ENCODE data around the gene PKD1. TPM values are rescaled to one million over a fixed set of nuclear protein-coding genes. Genes with fewer than 3 reads are reported as not detected.
"Not testable (repeated sequence)": the region's sequence is repeated elsewhere in the genome, so short reads cannot be mapped to it uniquely, and the experiment has no call there.

The PKD1 gene
- total RNA-seq, 1 experiment from 2014 or later = 45.6 TPM

- peak; percentile 80 for DNase-seq
- Histone ChIP-seq H3K36me3 (replicated peaks; ENCODE audit: control insufficient read depth, insufficient read depth, low read length) (peaks cover 22% of the 10 kb centered on the region), H3K27me3 (ENCODE audit: control insufficient read depth, insufficient read depth, low read length) (no peaks in the 10 kb centered on the region; the same call in 1 of the 2 replicates), H3K4me3 (ENCODE audit: insufficient read depth, low read depth, low read length) (peak overlapping the region; percentile 70)
These were observed 14.1 kb upstream of the PKD1 start for GRCh38 chr16:2149630-2150417.

GRCh38 chr16:2148714-2149629, 13.3 kb upstream of the PKD1 start:
- Histone ChIP-seq H3K4me3 (ENCODE audit: insufficient read depth, low read depth, low read length) (peak overlapping the region; percentile 70), H3K36me3 (replicated peaks; ENCODE audit: control insufficient read depth, insufficient read depth, low read length) (peaks cover 14% of the 10 kb centered on the region), H3K27me3 (ENCODE audit: control insufficient read depth, insufficient read depth, low read length) (no peaks in the 10 kb centered on the region)
- DNase-seq = peak; percentile 82

DNA sequence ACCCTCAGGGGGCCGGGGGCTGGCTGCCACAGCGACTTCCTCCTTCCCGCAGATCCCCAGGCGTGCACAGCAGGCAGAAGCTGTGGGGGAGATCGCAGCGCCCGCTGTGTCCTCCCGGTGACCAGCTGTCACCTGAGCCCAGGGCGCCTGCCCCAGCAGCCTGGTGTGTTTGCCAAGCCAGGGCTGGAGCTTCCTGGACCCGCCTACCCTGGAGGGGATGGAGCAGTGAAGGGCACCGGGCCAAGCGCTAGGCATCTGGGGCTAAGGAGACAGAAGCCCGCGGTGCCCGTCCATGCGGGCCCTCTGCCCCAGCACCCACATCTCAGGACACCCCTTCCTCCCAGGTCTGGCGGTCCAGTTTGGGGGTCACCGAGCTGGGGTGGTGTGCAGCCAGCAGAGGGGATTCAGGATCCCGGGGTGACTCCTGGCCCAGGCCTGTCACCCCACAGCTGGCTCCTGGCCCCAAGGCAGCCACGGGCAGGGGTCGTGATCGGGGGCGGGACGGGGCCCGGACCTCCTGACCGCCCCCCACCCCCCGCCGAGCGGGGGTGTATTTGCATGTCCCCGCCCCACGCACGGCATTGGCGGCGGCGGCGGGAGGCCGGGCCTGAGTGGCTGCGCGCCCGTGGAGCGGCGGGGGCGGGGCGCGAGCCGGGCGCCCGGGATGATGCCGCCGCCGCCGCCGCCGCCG, 12.4 kb upstream of the PKD1 start, which contains the start of gene RAB26:
Gene RAB26 (plus strand): TSS at position 645 of the 691 bp plus-strand sequence. CDS start 159 bp downstream, outside the sequence.
- Histone ChIP-seq H3K36me3 (replicated peaks; ENCODE audit: control insufficient read depth, insufficient read depth, low read length) (peaks cover 6% of the 10 kb centered on the region), H3K27me3 (ENCODE audit: control insufficient read depth, insufficient read depth, low read length) (no peaks in the 10 kb centered on the region), H3K4me3 (ENCODE audit: insufficient read depth, low read depth, low read length) (peak within 1 kb of the TSS; percentile 70)
- DNase-seq = peak; percentile 97

DNA sequence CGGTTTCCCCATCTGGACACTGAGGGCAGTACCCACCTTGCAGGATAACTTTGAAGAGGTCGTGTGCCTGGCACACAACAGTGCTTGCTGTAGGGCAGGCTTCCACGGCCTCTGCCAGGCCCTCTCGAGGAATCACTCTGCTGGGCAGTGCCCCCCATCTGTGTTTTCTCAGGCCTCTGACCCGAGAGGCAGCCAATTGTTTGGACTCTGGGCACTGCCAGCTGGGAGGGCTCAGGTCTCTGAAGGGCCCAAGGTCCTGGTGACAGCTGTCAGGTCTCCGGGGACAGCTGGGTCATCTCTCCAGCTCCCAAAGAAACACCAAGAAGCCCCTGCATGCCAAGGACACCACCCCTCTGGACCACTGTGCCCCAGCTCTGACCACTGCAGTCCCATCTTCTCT, 11.7 kb upstream of the PKD1 start:
- no peak overlapping the region for H3K4me3 ChIP-seq (ENCODE audit: insufficient read depth, low read depth, low read length)
- no peak for DNase-seq
- peaks cover 4% of the 10 kb centered on the region for H3K36me3 ChIP-seq (replicated peaks; ENCODE audit: control insufficient read depth, insufficient read depth, low read length)
- no peaks in the 10 kb centered on the region for H3K27me3 ChIP-seq (ENCODE audit: control insufficient read depth, insufficient read depth, low read length)

DNA sequence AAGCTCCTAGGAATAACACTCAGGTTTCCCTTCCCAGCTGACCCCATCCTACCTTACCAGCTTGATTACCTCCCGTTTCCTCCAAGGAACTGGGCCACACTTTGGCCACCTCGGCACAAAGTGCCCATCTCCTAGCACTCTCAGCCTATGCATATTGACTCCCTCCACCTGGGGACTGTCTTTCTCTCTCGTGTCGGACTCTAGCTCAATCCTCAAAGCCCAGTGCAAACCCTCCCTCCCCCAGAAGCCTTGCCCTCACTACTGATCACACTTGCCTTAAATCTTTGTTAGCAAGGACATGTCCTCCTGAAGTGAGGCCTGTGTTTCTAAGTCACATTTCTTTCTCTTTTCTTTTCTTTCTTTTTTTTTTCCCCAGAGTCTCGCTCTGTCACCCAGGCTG, 10.1 kb upstream of the PKD1 start:
- Histone ChIP-seq H3K27me3 (ENCODE audit: control insufficient read depth, insufficient read depth, low read length) (no peaks in the 10 kb centered on the region), H3K36me3 (replicated peaks; ENCODE audit: control insufficient read depth, insufficient read depth, low read length) (no peaks in the 10 kb centered on the region), H3K4me3 (ENCODE audit: insufficient read depth, low read depth, low read length) (no peak overlapping the region)
- DNase-seq = no peak

GRCh38 chr16:2143878-2144485, 8.3 kb upstream of the PKD1 start:
- no peak overlapping the region for H3K4me3 ChIP-seq (ENCODE audit: insufficient read depth, low read depth, low read length)
- H3K27me3 ChIP-seq (ENCODE audit: control insufficient read depth, insufficient read depth, low read length) = no peaks in the 10 kb centered on the region
- no peaks in the 10 kb centered on the region for H3K36me3 ChIP-seq (replicated peaks; ENCODE audit: control insufficient read depth, insufficient read depth, low read length)
- DNase-seq = no peak

- no peak overlapping the region for H3K4me3 ChIP-seq (ENCODE audit: insufficient read depth, low read depth, low read length)
- no peaks in the 10 kb centered on the region for H3K27me3 ChIP-seq (ENCODE audit: control insufficient read depth, insufficient read depth, low read length)
- no peaks in the 10 kb centered on the region for H3K36me3 ChIP-seq (replicated peaks; ENCODE audit: control insufficient read depth, insufficient read depth, low read length)
- DNase-seq = no peak
These were observed 7.5 kb upstream of the PKD1 start for GRCh38 chr16:2142942-2143877.

DNA sequence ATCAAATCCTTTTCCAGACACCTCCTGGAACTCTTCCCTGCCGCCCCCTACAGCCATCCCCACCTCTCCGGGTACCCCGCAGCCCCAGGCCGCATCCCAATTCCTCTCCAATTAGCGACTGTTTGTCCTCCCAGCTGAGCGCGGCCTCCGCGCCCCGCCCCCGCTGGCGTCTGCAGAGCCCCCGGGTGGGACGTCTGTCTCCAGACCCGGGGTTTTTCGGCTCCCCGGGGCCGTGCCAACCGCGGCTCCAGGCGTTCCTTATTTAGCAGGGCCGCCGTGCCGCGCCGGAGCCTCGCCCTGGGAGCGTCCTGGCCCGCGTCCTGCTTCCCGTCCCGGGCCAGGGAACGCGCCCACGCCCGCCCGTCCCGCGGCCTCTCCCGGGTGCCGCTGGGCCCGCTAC, 627 bp downstream of the PKD1 start:
- DNase-seq = not testable (repeated sequence)
- H3K4me3 ChIP-seq (ENCODE audit: insufficient read depth, low read depth, low read length) = peak overlapping the region; percentile 33

GRCh38 chr16:2133797-2134196, 1.9 kb downstream of the PKD1 start:
- not testable (repeated sequence) for H3K27me3 ChIP-seq (ENCODE audit: control insufficient read depth, insufficient read depth, low read length); DNase-seq; H3K4me3 ChIP-seq (ENCODE audit: insufficient read depth, low read depth, low read length); H3K36me3 ChIP-seq (replicated peaks; ENCODE audit: control insufficient read depth, insufficient read depth, low read length)

More for the DNA sequence above, 627 bp downstream of the PKD1 start:
- H3K27me3 ChIP-seq (ENCODE audit: control insufficient read depth, insufficient read depth, low read length); H3K36me3 ChIP-seq (replicated peaks; ENCODE audit: control insufficient read depth, insufficient read depth, low read length): not testable (repeated sequence)

DNA sequence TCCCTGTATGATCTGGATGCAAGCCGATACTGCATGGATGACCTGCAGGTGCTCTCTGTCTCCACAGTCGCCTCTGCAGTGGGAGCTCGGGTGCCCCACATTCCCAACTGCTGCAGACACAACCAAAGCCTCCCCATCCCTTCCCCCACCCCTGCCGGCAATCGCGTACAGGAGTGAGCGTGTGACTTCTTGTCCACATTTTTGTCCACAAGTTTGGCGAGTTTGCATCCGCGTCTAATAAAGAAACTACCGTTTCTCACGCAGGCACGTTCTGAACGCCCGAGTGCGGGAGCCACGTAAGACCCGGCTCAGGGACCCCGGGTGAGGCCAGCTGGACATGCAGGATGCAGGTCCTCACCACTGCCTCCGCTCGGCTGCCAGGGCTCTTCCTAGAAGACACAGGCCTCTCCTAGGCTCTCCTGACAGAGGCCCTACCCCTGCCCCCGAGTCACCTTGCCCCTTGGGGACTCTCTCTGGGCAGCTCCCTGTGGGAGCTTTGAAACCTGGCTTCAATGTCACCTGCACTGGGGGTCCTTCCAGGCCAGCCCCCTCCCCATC, 5.7 kb downstream of the PKD1 start:
- H3K36me3 ChIP-seq (replicated peaks; ENCODE audit: control insufficient read depth, insufficient read depth, low read length); H3K27me3 ChIP-seq (ENCODE audit: control insufficient read depth, insufficient read depth, low read length); H3K4me3 ChIP-seq (ENCODE audit: insufficient read depth, low read depth, low read length); DNase-seq: not testable (repeated sequence)

GRCh38 chr16:2129251-2129650, 6.4 kb downstream of the PKD1 start:
- not testable (repeated sequence) for DNase-seq; H3K27me3 ChIP-seq (ENCODE audit: control insufficient read depth, insufficient read depth, low read length); H3K4me3 ChIP-seq (ENCODE audit: insufficient read depth, low read depth, low read length); H3K36me3 ChIP-seq (replicated peaks; ENCODE audit: control insufficient read depth, insufficient read depth, low read length)

DNA sequence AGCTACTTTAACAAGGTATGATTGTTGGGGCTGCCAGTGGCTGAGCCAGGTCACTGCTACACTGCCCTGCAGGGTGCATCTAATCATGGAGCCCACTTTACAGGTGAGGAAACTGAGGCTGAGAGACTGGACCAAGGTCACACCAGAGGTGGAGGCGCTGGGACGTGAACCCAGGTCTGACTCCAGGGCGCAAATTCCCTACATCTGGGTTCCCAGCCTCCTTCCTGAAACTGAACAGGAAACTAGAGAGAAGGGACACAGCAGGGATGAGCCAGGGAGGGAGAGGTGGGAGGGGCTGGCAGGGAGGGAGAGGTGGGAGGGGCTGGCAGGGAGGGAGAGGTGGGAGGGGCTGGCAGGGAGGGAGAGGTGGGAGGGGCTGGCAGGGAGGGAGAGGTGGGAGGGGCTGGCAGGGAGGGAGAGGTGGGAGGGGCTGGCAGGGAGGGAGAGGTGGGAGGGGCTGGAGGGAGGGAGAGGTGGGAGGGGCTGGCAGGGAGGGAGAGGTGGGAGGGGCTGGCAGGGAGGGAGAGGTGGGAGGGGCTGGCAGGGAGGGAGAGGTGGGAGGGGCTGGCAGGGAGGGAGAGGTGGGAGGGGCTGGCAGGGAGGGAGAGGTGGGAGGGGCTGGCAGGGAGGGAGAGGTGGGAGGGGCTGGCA, 7.9 kb downstream of the PKD1 start:
- not testable (repeated sequence) for H3K4me3 ChIP-seq (ENCODE audit: insufficient read depth, low read depth, low read length); H3K36me3 ChIP-seq (replicated peaks; ENCODE audit: control insufficient read depth, insufficient read depth, low read length); DNase-seq; H3K27me3 ChIP-seq (ENCODE audit: control insufficient read depth, insufficient read depth, low read length)

Measured in H7 (cell line).